Dermis blood vessel endothelial cell (primary cell): ENCODE data around the gene TECTB. TPM values are rescaled to one million over a fixed set of nuclear protein-coding genes. Genes with fewer than 3 reads are reported as not detected.

Experiments used
- DNase-seq: peaks from one replicate; pipeline ENCODE4 v3.0.0; 2010
- total RNA-seq: library from RNA; depleted of rRNA; stranded (reverse); fragments of >200 nt; gene quantifications from 2 replicates; pipeline ENCODE4 v1.2.3, GENCODE V29; 2014

The TECTB gene
- total RNA-seq, 1 donor from 2014 or later, result not detected

- DNase-seq, result no peak
Observed at GRCh38 chr10:112348759-112349158, 65.6 kb downstream of the TECTB start.

- no peak for DNase-seq
Observed at GRCh38 chr10:112349521-112350085, 66.4 kb downstream of the TECTB start.

GRCh38 chr10:112351146-112351545 lies 67.9 kb downstream of the TECTB start:
- DNase-seq, result no peak

GRCh38 chr10:112352044-112352443 lies 68.8 kb downstream of the TECTB start:
- DNase-seq, result no peak

- DNase-seq, result no peak
Observed at GRCh38 chr10:112353046-112353445, 69.8 kb downstream of the TECTB start.

Other genes starting within 250 kb of the TECTB start
- gene GPAM, start 99.6 kb upstream of the TECTB start, total RNA-seq, result 9.9 and 10.3 TPM in 2 replicates
- gene ACSL5, start 90.7 kb downstream of the TECTB start, total RNA-seq, result 64.2 and 66.1 TPM in 2 replicates
- 28.4 and 36.6 TPM in 2 replicates for gene ZDHHC6, start 163.5 kb downstream of the TECTB start, total RNA-seq
- 28.0 and 41.9 TPM in 2 replicates for gene VTI1A, start 163.8 kb downstream of the TECTB start, total RNA-seq